RWPE2 (cell line): ENCODE measurements around the gene EFNB1.
"Not testable (repeated sequence)": the region's sequence is repeated elsewhere in the genome, so short reads cannot be mapped to it uniquely, and the experiment has no call there.

Source experiments
- ATAC-seq: fragments of 200-7000 bp; cut with Tn5 transposase; 3 replicates; pipeline ENCODE4 v1.9.1; 2021; ENCODE audit warnings: low read depth
- DNase-seq: peaks from one replicate; pipeline ENCODE4 v3.0.0-alpha.2; 2020; ENCODE audit warnings: low spot score
- H3K27ac ChIP-seq: fragments of 450-650 bp; 2 replicates; pipeline ENCODE4 v1.5.1; 2017; ENCODE audit warnings: mild to moderate bottlenecking; ENCODE audit not compliant: poor library complexity, severe bottlenecking
- H3K27me3 ChIP-seq: fragments of 250-450 bp; sonication (Bioruptor Pico); 2 replicates; pipeline ENCODE4 v1.5.1; 2021; ENCODE audit warnings: mild to moderate bottlenecking, moderate library complexity; ENCODE audit not compliant: insufficient read depth, poor library complexity, severe bottlenecking
- H3K36me3 ChIP-seq: fragments of 250-450 bp; sonication (Bioruptor Pico); 2 replicates; pipeline ENCODE4 v1.5.1; 2020; ENCODE audit warnings: low read depth, mild to moderate bottlenecking, moderate library complexity
- H3K4me1 ChIP-seq: fragments of 250-450 bp; sonication (Bioruptor Pico); 2 replicates; pipeline ENCODE4 v1.5.1; 2021; ENCODE audit warnings: mild to moderate bottlenecking, moderate library complexity; ENCODE audit not compliant: insufficient read depth, poor library complexity, severe bottlenecking
- H3K4me3 ChIP-seq: fragments of 250-450 bp; sonication (Bioruptor Pico); 2 replicates; pipeline ENCODE4 v1.5.1; 2021; ENCODE audit warnings: mild to moderate bottlenecking, moderate library complexity; ENCODE audit not compliant: severe bottlenecking
- H3K9me3 ChIP-seq: fragments of 250-450 bp; sonication (Bioruptor Pico); 2 replicates; pipeline ENCODE4 v1.5.1; 2021; ENCODE audit warnings: mild to moderate bottlenecking, moderate library complexity; ENCODE audit not compliant: severe bottlenecking
- CTCF ChIP-seq: fragments of 450-650 bp; IDR thresholded peaks from one replicate; pipeline ENCODE4 v1.5.1; 2017; ENCODE audit warnings: mild to moderate bottlenecking, moderate library complexity; ENCODE audit not compliant: poor library complexity, severe bottlenecking

The EFNB1 gene

DNA sequence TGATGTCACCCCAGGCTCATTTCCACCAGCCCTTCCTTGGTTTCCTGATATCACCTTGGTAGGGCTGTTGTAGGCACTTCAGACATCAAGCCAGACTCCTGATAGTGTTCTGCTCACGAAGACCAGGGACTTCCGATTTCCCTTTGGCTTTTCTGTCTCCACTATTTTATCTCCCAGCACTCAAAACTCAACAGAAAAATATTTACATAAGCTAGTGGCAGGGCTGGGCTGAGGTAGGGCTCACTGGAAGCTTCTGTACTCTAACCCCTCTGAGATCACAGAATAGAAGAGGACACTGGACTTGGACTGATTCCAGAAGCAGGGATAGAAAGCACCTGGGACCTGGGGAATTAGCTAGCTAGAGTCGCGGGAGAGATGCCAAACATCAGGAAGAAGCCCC, 34.4 kb upstream of the EFNB1 start:
- ATAC-seq: no peak

GRCh38 chrX:68795741-68796140, 33.1 kb upstream of the EFNB1 start:
- Histone ChIP-seq H3K9me3 (no peaks in the 10 kb centered on the region), H3K4me1 (no peaks in the 10 kb centered on the region), H3K4me3 (no peak overlapping the region), H3K27ac (no peak overlapping the region), H3K36me3 (no peaks in the 10 kb centered on the region), H3K27me3 (no peaks in the 10 kb centered on the region)
- DNase-seq (no peak), ATAC-seq (no peak)
- TF ChIP-seq CTCF: no peak

More for the DNA sequence above, 34.4 kb upstream of the EFNB1 start:
- Histone ChIP-seq H3K27ac (no peak overlapping the region), H3K4me3 (no peak overlapping the region), H3K9me3 (no peaks in the 10 kb centered on the region), H3K36me3 (no peaks in the 10 kb centered on the region), H3K27me3 (no peaks in the 10 kb centered on the region), H3K4me1 (no peaks in the 10 kb centered on the region)
- DNase-seq: no peak
- TF ChIP-seq CTCF: no peak

GRCh38 chrX:68798400-68798799, 30.4 kb upstream of the EFNB1 start:
- not testable (repeated sequence) for ATAC-seq, H3K4me3 ChIP-seq, H3K9me3 ChIP-seq, H3K27ac ChIP-seq, H3K4me1 ChIP-seq, H3K36me3 ChIP-seq, DNase-seq, H3K27me3 ChIP-seq

DNA sequence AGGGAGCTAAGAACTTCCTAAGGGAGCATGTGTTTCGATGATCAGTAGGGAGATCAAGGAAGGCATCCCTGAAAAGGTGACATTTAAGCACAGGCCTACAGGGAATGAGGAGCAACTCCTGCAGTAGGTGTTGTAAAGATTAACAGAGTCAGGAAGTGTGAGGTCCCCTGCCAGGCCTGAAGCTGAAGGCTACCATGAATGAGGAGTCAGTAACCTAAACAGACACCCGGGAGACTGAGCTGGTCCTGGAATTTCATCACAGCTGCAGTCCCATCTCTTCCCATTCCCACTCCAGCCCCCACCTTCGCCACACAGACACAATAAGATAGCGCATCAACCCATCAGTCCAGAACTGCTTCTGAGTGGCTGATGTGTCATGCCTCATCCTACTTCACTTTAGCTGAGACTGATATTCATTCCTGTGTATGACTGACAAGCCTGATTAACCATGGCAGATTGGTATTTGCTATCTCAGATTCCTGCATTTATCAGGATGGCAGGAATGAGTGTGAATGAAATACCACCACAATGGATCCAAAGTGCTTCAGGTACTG, 27.0 kb upstream of the EFNB1 start:
- DNase-seq: no peak
- ATAC-seq: no peak
- TF ChIP-seq CTCF: no peak

DNA sequence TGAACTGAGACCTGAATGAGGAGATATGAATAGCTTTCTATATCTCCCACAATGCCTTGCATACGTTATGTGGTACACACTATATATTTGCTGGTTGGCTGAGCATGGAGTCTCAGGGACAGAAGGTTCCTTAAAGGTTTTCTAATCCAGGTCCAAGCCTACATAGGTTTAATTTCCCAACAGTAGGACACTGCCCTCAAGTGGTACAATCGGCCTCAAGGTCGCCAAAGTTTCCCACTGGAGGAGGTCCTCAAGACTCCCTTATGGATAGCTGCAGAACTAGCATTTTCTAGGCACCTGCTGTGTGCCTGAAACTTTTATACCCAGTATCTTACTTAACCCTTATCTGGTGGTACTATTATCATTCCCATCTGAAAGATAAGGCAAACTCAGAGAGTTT, 21.0 kb upstream of the EFNB1 start:
- H3K4me1 ChIP-seq: no peaks in the 10 kb centered on the region
- no peak overlapping the region for H3K4me3 ChIP-seq
- no peaks in the 10 kb centered on the region for H3K27me3 ChIP-seq
- no peak for DNase-seq
- H3K9me3 ChIP-seq: no peaks in the 10 kb centered on the region
- H3K36me3 ChIP-seq: no peaks in the 10 kb centered on the region
- ATAC-seq: no peak
- TF ChIP-seq CTCF: no peak
- H3K27ac ChIP-seq: no peak overlapping the region

More for the DNA sequence above, 27.0 kb upstream of the EFNB1 start:
- Histone ChIP-seq H3K4me3 (no peak overlapping the region), H3K9me3 (no peaks in the 10 kb centered on the region), H3K27ac (no peak overlapping the region), H3K27me3 (no peaks in the 10 kb centered on the region), H3K4me1 (no peaks in the 10 kb centered on the region), H3K36me3 (no peaks in the 10 kb centered on the region)
